Coronary artery (tissue), 2 donors: ENCODE results near the gene AFF2.

Experiments
- DNase-seq: peaks from one replicate; pipeline ENCODE4 v3.0.0-alpha.2; 2017; ENCODE audit warnings: low spot score
- H3K27ac ChIP-seq, 2 donors: fragments of 200-600 bp; sonication (generic); one replicate each; pipeline ENCODE4 v1.5.1; 2016 to 2019
- H3K4me3 ChIP-seq: fragments of 200-600 bp; sonication (generic); 2 replicates; pipeline ENCODE4 v1.5.1; 2016; ENCODE audit warnings: mild to moderate bottlenecking, moderate library complexity
- TF ChIP-seq, protein P1 (sequence below): fragments of 200-600 bp; sonication (generic); IDR thresholded peaks from one replicate; pipeline ENCODE4 v1.5.1; 2019; ENCODE audit warnings: antibody characterized with exemption

AFF2 gene

GRCh38 chrX:148600131-148600530 lies 99.7 kb downstream of the AFF2 start:
- TF ChIP-seq, protein P1, sequence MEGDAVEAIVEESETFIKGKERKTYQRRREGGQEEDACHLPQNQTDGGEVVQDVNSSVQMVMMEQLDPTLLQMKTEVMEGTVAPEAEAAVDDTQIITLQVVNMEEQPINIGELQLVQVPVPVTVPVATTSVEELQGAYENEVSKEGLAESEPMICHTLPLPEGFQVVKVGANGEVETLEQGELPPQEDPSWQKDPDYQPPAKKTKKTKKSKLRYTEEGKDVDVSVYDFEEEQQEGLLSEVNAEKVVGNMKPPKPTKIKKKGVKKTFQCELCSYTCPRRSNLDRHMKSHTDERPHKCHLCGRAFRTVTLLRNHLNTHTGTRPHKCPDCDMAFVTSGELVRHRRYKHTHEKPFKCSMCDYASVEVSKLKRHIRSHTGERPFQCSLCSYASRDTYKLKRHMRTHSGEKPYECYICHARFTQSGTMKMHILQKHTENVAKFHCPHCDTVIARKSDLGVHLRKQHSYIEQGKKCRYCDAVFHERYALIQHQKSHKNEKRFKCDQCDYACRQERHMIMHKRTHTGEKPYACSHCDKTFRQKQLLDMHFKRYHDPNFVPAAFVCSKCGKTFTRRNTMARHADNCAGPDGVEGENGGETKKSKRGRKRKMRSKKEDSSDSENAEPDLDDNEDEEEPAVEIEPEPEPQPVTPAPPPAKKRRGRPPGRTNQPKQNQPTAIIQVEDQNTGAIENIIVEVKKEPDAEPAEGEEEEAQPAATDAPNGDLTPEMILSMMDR, result no peak
- H3K27ac ChIP-seq, result no peak overlapping the region
- no peak for DNase-seq
- no peak overlapping the region for H3K4me3 ChIP-seq

- TF ChIP-seq, protein P1, result no peak
- Histone ChIP-seq H3K4me3 (no peak overlapping the region), H3K27ac (no peak overlapping the region)
- DNase-seq, result no peak
Observed at GRCh38 chrX:148600581-148600980, 100.2 kb downstream of the AFF2 start.

GRCh38 chrX:148601034-148601433 lies 100.6 kb downstream of the AFF2 start:
- H3K27ac ChIP-seq, result no peak overlapping the region
- no peak for DNase-seq
- no peak overlapping the region for H3K4me3 ChIP-seq
- TF ChIP-seq, protein P1, result no peak

DNA sequence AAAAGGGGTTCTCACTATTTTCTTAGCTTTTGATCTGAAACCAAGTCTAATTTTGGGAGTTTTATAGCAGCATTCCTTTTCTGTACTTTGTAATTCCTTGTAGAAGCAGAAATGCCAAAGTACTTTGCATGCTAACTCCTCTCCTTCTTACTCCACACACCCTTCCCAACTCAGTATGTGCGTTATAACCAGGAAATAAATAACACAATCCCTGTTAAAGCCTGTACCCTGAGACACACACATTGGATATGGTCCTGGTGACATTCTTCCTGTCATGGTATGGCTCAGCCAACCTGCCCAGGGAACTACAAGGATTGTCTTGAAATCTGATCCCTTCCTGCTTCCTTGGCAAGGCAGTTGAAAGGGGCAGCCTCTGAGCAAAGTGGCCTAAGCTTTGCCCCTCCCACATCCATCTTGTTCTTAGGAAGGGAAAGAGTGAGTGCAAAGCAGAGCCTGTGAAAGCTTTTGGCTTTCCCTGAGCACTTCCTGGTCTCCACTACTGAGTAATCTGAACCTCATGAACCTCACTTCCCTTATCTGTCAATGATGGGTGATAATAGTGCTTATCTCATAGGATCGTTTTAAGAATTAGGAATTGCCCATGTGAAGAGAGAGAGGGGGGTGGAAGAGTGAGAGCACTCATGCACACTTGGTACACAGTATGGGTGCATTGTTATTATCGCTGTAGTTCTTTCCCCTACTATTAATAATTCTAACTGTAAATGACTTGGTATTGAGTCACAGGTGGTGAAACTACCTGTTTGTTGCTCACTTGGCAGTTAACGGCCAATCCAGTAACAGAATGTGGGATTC lies 109.3 kb downstream of the AFF2 start:
- no peak for DNase-seq
- TF ChIP-seq, protein P1, result no peak
- no peak overlapping the region for H3K27ac ChIP-seq
- H3K4me3 ChIP-seq, result no peak overlapping the region

DNA sequence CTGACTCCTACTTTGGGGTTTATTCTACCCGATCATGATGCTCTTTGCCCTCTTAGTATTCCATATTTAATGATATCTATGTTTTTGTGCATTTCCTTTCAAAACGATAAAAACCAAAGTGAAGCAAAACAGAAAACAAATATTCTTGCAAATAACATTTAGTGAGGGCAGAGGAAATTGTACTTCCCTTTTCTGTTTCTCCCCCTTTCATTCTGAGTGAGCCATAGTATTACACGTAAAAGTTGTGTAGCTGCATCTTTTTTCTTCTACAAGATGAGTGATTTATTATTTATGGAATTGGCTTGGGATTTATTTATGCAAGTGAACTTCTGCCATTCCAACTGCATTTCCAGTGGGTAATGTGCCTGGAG lies 109.9 kb downstream of the AFF2 start:
- no peak for DNase-seq
- Histone ChIP-seq H3K4me3 (no peak overlapping the region), H3K27ac (no peak overlapping the region)
- TF ChIP-seq, protein P1, result no peak

DNA sequence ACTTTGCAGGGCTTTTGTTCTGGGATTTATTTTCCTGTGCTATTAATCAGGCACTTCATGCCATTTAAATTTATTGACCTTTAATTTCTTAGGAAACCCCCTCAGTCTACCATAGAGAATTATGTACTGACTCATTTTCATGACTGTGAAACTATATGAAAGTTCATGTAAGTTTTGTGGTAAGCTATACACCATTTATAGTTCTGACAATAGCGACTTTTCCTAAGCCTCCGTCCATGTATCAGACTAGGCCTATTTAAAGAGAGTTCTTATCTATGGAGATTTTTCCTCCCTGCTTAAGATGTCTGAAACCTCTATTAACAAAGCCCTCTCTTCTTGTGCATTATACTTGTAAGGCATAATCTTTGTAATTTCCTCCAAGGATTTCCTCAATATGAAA lies 111.6 kb downstream of the AFF2 start:
- H3K27ac ChIP-seq, result no peak overlapping the region
- no peak overlapping the region for H3K4me3 ChIP-seq
- TF ChIP-seq, protein P1, result no peak
- DNase-seq, result no peak

- DNase-seq, result no peak
- TF ChIP-seq, protein P1, result no peak
- no peak overlapping the region for H3K27ac ChIP-seq
- H3K4me3 ChIP-seq, result no peak overlapping the region
Observed at GRCh38 chrX:148612431-148612830, 112.0 kb downstream of the AFF2 start.
